ENCODE data around the gene FYN.

- TF ChIP-seq TAF1 (IDR thresholded peaks at IDR 0.05; ENCODE audit: borderline replicate concordance, low read depth, low read length) (no peak), POLR2AphosphoS5 (IDR thresholded peaks at IDR 0.05; ENCODE audit: low read depth, low read length) (no peak)
Measured at GRCh38 chr6:111723412-111723970, 149.8 kb downstream of the FYN start.
